ENCODE results near the gene NTSR1.

Gene NTSR1

GRCh38 chr20:62708591-62709536, at the start of gene NTSR1:
Gene NTSR1 (plus strand): TSS chr20:62708836. CDS start chr20:62709208, 372 bp downstream.
- H3K4me3 ChIP-seq (ENCODE audit: low read depth in 1 of 2, low read length in 2 of 2) = no peak within 1 kb of the TSS
- H3K27me3 ChIP-seq (ENCODE audit: control insufficient read depth in 1 of 2, insufficient read depth in 2 of 2, low read length in 2 of 2) = peaks cover 31 to 45% of the 10 kb centered on the region in 2 donors

DNA sequence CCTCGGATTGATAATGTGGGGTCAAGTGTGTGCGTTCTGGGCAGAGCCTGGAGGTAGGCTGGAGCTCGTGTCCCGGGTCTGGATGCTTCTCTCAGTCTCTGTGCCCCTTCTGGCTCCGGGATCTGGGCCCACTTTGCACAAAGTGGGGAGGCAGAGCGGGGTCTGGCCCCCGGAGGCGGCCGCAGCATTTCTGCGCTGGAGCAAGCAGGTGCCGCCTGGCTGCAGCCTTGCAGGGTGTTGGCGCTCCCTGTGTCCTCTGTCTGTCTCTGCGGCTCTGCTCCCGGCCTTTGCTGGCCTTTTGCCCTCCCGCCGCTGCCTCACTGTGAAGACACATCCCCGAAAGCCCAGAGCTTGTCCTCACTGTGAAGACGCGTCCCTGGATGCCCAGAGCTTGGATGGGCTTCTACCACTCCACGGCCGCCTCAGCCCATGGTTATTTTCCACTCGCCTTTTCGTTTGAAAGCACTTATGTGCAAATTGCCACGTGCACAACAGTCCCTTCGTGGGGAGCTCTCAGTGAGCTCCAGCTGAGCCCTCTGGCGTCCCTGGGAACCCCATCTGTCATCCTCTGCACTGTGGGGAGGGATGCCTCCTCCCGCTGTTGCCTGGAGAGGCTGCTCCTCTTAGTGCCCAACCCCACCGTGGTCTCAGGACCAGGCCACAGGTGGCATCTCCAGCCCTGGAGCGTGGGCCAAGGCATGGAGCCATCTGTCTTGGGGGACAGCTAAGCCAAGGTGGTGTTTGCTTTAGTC, 49.0 kb upstream of the NTSR1 start:
- Histone ChIP-seq H3K4me1 (ENCODE audit: control insufficient read depth in 1 of 2, insufficient read depth in 2 of 2, low read length in 2 of 2) (peaks cover 0 to 14% of the 10 kb centered on the region in 2 donors), H3K4me3 (ENCODE audit: low read depth in 1 of 2, low read length in 2 of 2) (no peak overlapping the region), H3K27ac (ENCODE audit: low read depth, low read length) (no peak overlapping the region), H3K27me3 (ENCODE audit: control insufficient read depth in 1 of 2, insufficient read depth in 2 of 2, low read length in 2 of 2) (no peaks in the 10 kb centered on the region), H3K9me3 (ENCODE audit: control insufficient read depth in 1 of 2, low read length in 2 of 2) (no peaks in the 10 kb centered on the region), H3K36me3 (ENCODE audit: control insufficient read depth in 1 of 2, insufficient read depth in 2 of 2, low read length in 2 of 2) (peaks cover 0 to 3% of the 10 kb centered on the region in 2 donors), H3K9ac (ENCODE audit: low read depth in 1 of 2, low read length in 2 of 2) (no peak overlapping the region)

More at GRCh38 chr20:62708591-62709536, at the start of gene NTSR1:
- Histone ChIP-seq H3K27ac (ENCODE audit: low read depth, low read length) (no peak within 1 kb of the TSS), H3K9me3 (ENCODE audit: control insufficient read depth in 1 of 2, low read length in 2 of 2) (no peaks in the 10 kb centered on the region), H3K9ac (ENCODE audit: low read depth in 1 of 2, low read length in 2 of 2) (no peak within 1 kb of the TSS), H3K4me1 (ENCODE audit: control insufficient read depth in 1 of 2, insufficient read depth in 2 of 2, low read length in 2 of 2) (peaks cover 0 to 8% of the 10 kb centered on the region in 2 donors), H3K36me3 (ENCODE audit: control insufficient read depth in 1 of 2, insufficient read depth in 2 of 2, low read length in 2 of 2) (no peaks in the 10 kb centered on the region)

DNA sequence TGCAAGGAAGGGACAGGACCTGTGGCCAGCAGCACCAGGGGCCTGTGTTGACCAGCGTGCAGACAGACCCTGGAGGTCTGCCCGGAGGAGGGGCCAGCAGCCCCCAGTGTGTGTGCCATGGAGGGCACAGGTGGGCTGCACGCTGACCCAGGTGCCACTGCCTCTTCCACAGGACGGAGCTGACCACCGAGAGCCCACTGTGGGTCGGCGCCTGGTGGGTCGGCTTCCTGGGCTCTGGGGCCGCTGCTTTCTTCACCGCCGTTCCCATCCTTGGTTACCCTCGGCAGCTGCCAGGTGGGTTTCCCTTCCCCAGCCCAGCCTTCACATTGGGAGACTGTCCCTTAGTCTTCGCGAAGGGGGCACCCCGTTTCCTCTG, 48.4 kb upstream of the NTSR1 start:
- H3K4me1 ChIP-seq (ENCODE audit: control insufficient read depth in 1 of 2, insufficient read depth in 2 of 2, low read length in 2 of 2) = peaks cover 0 to 14% of the 10 kb centered on the region in 2 donors
- H3K27ac ChIP-seq (ENCODE audit: low read depth, low read length) = no peak overlapping the region
- H3K4me3 ChIP-seq (ENCODE audit: low read depth in 1 of 2, low read length in 2 of 2) = no peak overlapping the region
- H3K9ac ChIP-seq (ENCODE audit: low read depth in 1 of 2, low read length in 2 of 2) = no peak overlapping the region
- H3K9me3 ChIP-seq (ENCODE audit: control insufficient read depth in 1 of 2, low read length in 2 of 2) = no peaks in the 10 kb centered on the region
- H3K27me3 ChIP-seq (ENCODE audit: control insufficient read depth in 1 of 2, insufficient read depth in 2 of 2, low read length in 2 of 2) = no peaks in the 10 kb centered on the region
- peaks cover 0 to 3% of the 10 kb centered on the region in 2 donors for H3K36me3 ChIP-seq (ENCODE audit: control insufficient read depth in 1 of 2, insufficient read depth in 2 of 2, low read length in 2 of 2)

DNA sequence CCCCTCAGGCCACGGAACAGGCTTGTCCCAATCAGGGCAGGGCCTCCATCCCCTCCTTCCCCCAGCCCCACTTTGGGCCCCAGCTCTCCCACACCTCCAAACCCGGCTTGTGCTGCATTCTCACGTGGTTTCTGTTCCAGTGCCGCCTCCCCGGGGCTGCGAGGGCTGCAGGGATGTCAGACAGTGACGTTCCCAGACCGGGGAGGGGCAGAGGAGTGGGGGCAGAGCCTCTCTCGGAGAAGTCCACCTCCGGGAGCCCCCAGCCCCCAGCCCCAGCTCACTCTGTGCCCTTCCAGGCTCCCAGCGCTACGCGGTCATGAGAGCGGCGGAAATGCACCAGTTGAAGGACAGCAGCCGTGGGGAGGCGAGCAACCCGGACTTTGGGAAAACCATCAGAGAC, 47.9 kb upstream of the NTSR1 start:
- Histone ChIP-seq H3K36me3 (ENCODE audit: control insufficient read depth in 1 of 2, insufficient read depth in 2 of 2, low read length in 2 of 2) (peaks cover 0 to 3% of the 10 kb centered on the region in 2 donors), H3K9ac (ENCODE audit: low read depth in 1 of 2, low read length in 2 of 2) (no peak overlapping the region), H3K27ac (ENCODE audit: low read depth, low read length) (no peak overlapping the region), H3K27me3 (ENCODE audit: control insufficient read depth in 1 of 2, insufficient read depth in 2 of 2, low read length in 2 of 2) (no peaks in the 10 kb centered on the region), H3K4me3 (ENCODE audit: low read depth in 1 of 2, low read length in 2 of 2) (no peak overlapping the region), H3K4me1 (ENCODE audit: control insufficient read depth in 1 of 2, insufficient read depth in 2 of 2, low read length in 2 of 2) (peaks cover 0 to 14% of the 10 kb centered on the region in 2 donors), H3K9me3 (ENCODE audit: control insufficient read depth in 1 of 2, low read length in 2 of 2) (no peaks in the 10 kb centered on the region)

- H3K27ac ChIP-seq (ENCODE audit: low read depth, low read length) = no peak overlapping the region
- no peak overlapping the region for H3K4me3 ChIP-seq (ENCODE audit: low read depth in 1 of 2, low read length in 2 of 2)
- H3K4me1 ChIP-seq (ENCODE audit: control insufficient read depth in 1 of 2, insufficient read depth in 2 of 2, low read length in 2 of 2) = peaks cover under 1 to 20% of the 10 kb centered on the region in 2 donors
- H3K27me3 ChIP-seq (ENCODE audit: control insufficient read depth in 1 of 2, insufficient read depth in 2 of 2, low read length in 2 of 2) = no peaks in the 10 kb centered on the region
- peaks cover 0 to 3% of the 10 kb centered on the region in 2 donors for H3K36me3 ChIP-seq (ENCODE audit: control insufficient read depth in 1 of 2, insufficient read depth in 2 of 2, low read length in 2 of 2)
- no peak overlapping the region for H3K9ac ChIP-seq (ENCODE audit: low read depth in 1 of 2, low read length in 2 of 2)
- no peaks in the 10 kb centered on the region for H3K9me3 ChIP-seq (ENCODE audit: control insufficient read depth in 1 of 2, low read length in 2 of 2)
These were observed 47.0 kb upstream of the NTSR1 start for GRCh38 chr20:62661647-62662046.

DNA sequence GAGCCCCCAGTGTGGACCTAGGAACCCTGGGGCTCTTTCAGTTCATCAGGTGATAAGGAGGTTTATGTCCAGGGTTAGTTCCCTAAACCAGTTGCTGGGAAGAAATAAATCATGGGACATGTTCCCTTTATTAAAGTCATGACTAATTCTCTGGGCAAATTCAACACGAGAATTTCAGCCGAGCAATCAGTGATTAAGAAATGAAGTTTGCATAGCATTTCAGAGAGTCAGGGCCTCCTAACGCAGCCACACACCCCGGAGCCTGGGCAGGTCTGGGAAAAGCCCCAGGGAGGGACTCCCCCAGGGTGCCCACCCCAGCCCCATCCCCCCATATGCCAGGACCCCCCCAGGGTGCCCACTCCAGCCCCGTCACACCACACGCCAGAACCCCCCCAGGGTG, 46.2 kb upstream of the NTSR1 start:
- H3K9ac ChIP-seq (ENCODE audit: low read depth in 1 of 2, low read length in 2 of 2) = no peak overlapping the region

DNA sequence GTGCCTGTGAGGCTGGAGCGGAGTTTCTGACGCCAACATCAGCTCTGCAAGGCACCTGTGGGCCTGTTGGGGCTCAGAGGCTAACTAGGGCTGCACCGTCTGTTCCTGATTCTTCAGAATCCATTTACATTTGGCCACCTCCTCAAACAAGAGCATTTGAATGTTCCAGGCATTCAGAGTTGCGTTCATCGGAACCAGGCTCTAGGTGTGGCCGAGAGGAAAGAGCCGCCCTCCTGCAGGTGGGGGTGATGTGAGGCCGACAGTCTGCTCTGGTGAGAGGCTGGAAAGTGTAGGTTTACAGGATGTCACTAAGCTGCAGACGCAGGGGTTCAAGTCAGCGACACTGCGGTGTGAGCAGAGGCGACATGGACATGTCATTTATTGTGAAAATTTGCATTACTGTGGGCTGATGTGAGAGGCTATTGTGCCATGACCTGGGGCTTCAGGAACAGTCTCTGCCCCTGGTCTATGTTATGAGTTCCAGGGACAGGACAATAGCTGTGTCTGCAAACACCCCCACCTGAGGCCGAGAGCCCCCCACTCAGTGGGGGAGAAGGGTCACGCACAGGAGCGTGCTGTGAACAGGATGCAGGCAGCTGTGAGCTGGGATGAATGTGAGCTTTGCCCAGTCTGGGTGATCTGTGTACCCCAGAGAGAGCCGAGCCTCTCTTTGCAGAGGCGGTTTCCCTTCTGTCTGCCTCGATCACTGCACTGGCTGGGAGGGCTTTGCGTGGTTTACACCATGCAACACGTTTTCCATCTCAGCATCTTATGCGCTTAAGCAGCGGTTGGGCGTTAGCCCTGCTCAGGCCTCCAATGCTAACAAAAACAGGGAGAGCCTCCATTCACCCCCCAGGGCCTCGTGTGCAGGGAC, 45.3 kb upstream of the NTSR1 start:
- Histone ChIP-seq H3K27ac (ENCODE audit: low read depth, low read length) (no peak overlapping the region), H3K4me3 (ENCODE audit: low read depth in 1 of 2, low read length in 2 of 2) (no peak overlapping the region), H3K9me3 (ENCODE audit: control insufficient read depth in 1 of 2, low read length in 2 of 2) (no peaks in the 10 kb centered on the region), H3K9ac (ENCODE audit: low read depth in 1 of 2, low read length in 2 of 2) (no peak overlapping the region), H3K4me1 (ENCODE audit: control insufficient read depth in 1 of 2, insufficient read depth in 2 of 2, low read length in 2 of 2) (peaks cover 15 to 37% of the 10 kb centered on the region in 2 donors), H3K27me3 (ENCODE audit: control insufficient read depth in 1 of 2, insufficient read depth in 2 of 2, low read length in 2 of 2) (no peaks in the 10 kb centered on the region), H3K36me3 (ENCODE audit: control insufficient read depth in 1 of 2, insufficient read depth in 2 of 2, low read length in 2 of 2) (no peaks in the 10 kb centered on the region)

More for the DNA sequence above, 46.2 kb upstream of the NTSR1 start:
- no peaks in the 10 kb centered on the region for H3K36me3 ChIP-seq (ENCODE audit: control insufficient read depth in 1 of 2, insufficient read depth in 2 of 2, low read length in 2 of 2)
- H3K9me3 ChIP-seq (ENCODE audit: control insufficient read depth in 1 of 2, low read length in 2 of 2) = no peaks in the 10 kb centered on the region
- H3K27ac ChIP-seq (ENCODE audit: low read depth, low read length) = no peak overlapping the region
- no peaks in the 10 kb centered on the region for H3K27me3 ChIP-seq (ENCODE audit: control insufficient read depth in 1 of 2, insufficient read depth in 2 of 2, low read length in 2 of 2)
- H3K4me3 ChIP-seq (ENCODE audit: low read depth in 1 of 2, low read length in 2 of 2) = no peak overlapping the region
- peaks cover 8 to 28% of the 10 kb centered on the region in 2 donors for H3K4me1 ChIP-seq (ENCODE audit: control insufficient read depth in 1 of 2, insufficient read depth in 2 of 2, low read length in 2 of 2)

DNA sequence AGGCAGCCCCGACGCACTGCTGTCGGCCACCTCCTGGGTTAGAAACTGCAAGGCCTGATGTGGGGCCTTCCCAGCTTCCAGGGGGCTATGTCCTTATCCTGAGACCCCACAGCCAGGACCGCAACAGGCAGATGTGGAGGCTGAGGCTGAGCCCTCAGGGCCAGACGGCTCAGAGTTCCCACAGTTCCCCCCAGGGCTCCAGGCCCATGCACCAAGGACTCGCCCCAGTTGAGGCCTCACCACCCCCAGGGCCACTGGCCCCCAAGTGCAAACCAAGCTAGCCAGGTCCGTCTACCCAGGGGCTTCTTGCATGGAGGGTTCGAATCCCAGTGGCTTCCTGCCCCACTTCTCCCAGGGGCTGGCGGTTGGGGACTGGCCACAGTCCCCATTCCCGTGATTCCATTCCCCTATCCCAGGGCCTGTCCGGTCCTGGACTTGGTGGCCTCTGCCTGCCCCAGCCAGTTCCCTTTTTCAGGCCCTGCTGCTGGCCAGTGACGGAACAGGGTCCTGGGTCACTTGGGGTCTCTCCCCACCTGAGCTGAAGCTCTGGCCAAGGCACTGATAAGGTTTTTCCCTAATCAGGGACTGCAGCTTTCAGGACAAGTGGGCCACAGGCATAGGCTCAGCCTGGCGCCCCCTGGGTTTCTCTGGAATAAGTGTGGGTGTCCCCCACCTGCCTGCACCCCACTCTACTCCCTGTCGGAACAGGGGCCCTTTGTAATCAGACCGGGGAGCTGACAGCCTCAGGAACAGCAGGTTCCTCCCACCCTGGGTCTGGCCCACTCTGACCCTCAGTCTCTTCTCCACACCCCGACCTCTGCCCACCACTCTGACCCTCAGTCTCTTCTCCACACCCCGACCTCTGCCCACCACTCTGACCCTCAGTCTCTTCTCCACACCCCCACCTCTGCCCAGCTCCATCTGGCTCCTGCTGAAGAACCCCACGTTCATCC, 44.3 kb upstream of the NTSR1 start:
- Histone ChIP-seq H3K27me3 (ENCODE audit: control insufficient read depth in 1 of 2, insufficient read depth in 2 of 2, low read length in 2 of 2) (no peaks in the 10 kb centered on the region), H3K4me1 (ENCODE audit: control insufficient read depth in 1 of 2, insufficient read depth in 2 of 2, low read length in 2 of 2) (peaks cover 23 to 41% of the 10 kb centered on the region in 2 donors), H3K27ac (ENCODE audit: low read depth, low read length) (no peak overlapping the region), H3K9ac (ENCODE audit: low read depth in 1 of 2, low read length in 2 of 2) (no peak overlapping the region), H3K9me3 (ENCODE audit: control insufficient read depth in 1 of 2, low read length in 2 of 2) (no peaks in the 10 kb centered on the region), H3K36me3 (ENCODE audit: control insufficient read depth in 1 of 2, insufficient read depth in 2 of 2, low read length in 2 of 2) (no peaks in the 10 kb centered on the region), H3K4me3 (ENCODE audit: low read depth in 1 of 2, low read length in 2 of 2) (no peak overlapping the region)
